ENCODE results near the gene LLCFC1.

GRCh38 chr7:142957723-142958122 is 18.4 kb downstream of the LLCFC1 start:
- TF ChIP-seq CTCF (IDR thresholded peaks at IDR 0.05; ENCODE audit: poor library complexity, severe bottlenecking) (no peak), REST (IDR thresholded peaks at IDR 0.05; ENCODE audit: borderline replicate concordance) (no peak), SMC3 (conservative IDR thresholded peaks at IDR 0.05; ENCODE audit: poor library complexity) (no peak), EZH2 (IDR thresholded peaks at IDR 0.05; ENCODE audit: borderline replicate concordance, insufficient read depth, low read length, poor library complexity, severe bottlenecking) (no peak)
